Measurements from ENCODE around the gene BTAF1.

The BTAF1 gene

DNA sequence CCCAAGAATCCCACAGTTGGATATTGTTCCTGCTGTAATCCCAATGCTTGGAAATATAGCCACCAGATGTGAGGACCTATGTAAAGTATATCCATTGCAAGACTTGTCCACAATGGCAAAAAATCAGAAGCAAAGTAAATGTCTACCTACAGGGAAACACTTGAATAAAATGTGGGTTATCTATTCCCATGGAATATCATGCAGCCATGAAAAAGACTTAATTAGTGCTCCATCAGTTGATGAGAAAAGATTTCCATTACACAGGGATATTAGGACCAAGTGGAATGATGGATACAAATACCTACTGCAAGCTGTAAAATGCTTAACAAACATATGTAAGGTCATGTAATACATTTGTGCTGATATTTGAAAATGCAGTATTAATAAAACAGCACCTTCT lies 131.2 kb downstream of the BTAF1 start:
- DNase-seq = no peak

DNA sequence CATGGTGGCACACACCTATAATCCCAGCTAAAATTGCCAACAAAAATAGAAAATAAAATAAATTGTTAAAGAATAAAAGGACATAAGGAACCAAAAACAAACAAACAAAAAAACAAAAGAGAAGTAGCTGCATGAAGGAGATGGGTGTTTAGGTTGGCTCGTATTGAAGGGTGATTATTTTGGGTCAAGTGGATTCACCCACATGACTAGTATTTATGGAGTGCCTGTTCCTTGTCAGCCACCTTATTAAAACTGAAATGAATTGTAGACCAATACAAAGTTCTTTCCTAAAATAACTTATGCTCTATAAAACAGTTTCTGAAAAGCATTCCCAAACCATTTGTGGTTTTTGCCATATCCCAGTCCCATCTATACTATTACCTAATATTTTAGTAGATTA lies 138.7 kb downstream of the BTAF1 start:
- DNase-seq = no peak

DNA sequence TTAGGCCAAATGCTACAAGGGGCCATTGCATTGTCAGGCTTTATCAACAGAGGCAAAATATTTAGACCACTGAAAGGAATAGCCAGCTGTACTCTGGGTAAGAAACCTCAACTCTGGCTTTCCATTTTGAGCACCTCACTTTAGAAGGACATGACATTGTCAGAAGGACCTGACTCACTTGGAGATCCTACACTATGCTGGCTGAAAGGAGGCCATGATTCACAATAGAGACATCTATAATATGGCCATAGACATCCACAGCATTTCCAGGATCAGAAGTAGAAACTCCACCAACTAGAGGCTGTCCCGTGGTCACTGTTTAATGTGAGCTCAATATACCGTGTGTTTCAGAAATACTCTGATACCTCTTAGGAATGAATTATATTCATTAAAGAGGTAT lies 140.9 kb downstream of the BTAF1 start:
- DNase-seq = no peak

DNA sequence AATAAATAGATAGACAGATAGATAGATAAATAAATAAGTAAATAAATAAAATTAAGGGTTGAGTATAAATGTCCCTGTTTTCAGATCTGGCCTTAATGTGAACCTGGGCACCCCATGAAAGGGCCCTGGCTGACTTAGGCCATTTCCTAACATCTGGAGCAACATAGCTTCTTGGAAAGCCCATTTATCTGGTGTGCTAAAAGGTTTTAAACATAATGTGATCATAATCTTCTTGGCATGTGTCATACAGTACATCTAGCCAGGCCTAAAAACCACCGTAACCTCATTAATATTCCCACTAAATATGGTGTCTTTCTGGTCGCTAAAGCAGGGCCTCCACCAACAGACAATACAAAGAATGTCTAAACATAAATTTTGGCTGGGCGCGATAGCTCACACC lies 142.8 kb downstream of the BTAF1 start:
- no peak for DNase-seq

DNA sequence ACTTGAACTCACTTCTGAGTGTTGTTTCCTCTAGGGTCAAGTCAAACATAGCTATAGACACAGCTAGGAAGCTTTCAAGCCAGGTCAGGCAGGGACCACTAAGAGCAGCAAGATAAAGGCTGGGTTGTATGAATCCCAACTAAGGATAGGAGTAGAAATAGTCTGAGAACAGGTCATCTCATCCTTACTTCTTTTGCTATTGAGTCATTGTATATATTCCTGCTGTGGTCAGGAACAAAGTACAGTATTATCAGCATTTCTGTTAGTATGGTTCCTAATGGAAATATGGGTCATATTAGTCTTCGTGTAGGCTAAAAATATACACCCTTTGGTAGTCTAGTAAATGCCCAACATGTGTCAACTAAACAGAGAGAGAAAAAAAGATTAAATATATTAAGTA lies 145.3 kb downstream of the BTAF1 start:
- no peak for DNase-seq

DNA sequence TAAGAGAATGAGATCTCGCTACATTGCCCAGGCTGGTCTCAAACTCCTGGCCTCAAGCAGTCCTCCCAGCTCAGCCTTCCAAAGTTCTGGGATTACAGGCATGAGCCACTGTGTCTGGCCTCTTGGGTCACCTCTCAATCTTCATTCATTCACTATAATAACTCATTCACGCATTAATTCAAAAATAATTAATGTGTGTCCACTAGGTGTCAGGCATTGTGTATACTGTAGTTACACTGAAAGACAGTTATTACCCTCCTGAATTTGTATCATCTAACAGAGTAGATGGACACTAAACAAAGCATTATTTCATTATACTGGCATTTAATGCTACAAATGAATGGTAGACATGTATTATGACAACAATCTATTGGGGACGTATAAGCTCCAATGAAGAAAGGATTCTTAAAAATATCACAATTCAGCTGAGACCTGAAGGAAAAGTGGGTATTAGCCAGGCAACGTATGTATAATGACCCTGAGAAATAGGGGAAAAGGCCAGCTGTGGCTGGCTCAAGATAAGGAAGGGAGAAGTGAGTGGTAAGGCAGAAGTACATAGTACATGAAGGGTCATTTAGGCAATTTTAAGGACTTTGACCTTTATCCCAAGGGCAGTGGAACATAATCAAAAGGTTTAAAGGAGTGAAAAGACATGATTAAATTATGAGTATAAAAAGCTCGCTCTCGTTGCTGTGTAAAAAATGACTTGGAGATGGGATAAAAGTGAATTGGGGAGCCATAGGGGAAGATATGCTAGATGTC lies 150.7 kb downstream of the BTAF1 start:
- no peak for DNase-seq

DNA sequence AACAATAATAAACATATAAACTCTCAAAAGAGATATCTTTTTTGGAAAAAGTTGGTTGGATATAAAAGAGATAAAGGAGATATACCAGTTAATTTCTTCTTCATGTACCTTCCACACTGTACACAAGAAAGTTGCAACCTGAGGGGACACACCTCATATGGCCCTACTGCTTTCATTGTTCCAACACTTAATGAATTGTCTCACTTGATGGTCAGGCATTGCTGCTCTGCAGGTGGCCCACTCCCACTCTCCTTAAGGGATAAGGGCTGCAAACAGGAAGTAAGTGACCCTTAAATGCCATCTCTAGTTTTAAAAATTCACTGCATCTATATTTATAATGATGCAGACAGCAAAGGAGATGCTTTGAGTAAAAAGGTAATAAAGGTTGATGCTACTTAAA lies 152.3 kb downstream of the BTAF1 start:
- no peak for DNase-seq

DNA sequence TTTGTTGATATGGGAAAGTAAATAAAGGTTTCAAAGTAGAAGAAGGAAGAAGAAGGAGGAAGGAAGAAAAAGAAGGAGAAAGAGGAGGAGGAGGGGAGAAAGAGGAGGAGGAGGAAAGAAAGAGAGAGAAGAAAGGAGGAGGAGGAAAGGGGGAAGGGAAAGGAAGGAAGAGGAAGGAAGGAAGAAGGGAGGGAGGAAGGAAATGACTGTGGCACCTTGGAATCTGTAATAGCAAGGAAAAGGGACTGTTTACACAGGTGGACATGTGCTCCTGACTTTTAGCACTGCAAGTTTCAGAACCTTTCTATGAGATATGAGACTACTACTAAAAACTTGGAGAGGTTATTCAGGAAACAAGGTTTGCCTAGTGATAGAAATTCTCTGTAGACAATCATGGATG lies 153.2 kb downstream of the BTAF1 start:
- no peak for DNase-seq

DNA sequence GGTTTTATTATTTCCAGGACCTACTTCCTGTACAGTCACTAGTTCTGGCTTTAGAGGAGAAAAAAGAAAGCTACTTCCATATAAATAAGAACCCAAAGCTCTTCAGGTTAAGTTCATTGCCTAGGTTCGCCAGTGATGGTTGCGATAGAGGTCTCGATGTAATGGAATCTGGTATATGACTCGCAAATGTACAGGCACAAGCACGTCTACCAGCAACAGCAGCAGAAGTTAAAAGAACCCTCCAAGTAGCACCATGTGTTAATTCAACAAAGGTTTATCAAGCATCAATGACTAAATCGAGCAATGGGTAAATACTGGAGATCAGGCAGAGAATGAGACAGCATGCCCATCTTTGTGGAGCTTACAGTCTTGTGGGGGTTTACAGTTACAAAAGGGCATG lies 155.4 kb downstream of the BTAF1 start:
- DNase-seq = no peak
